ENCODE data around the gene SIRPD. TPM values are rescaled to one million over a fixed set of nuclear protein-coding genes. Genes with fewer than 3 reads are reported as not detected.
"Not testable (repeated sequence)": the region's sequence is repeated elsewhere in the genome, so short reads cannot be mapped to it uniquely, and the experiment has no call there.

Gene SIRPD
- not detected for polyA plus RNA-seq (2012; ENCODE audit: missing spikeins)

GRCh38 chr20:1557605-1558004, at the start of gene SIRPD:
SIRPD (minus strand) TSS chr20:1557705; CDS start chr20:1557653, 52 bp downstream.
- no peak for TF ChIP-seq TAF1 (IDR thresholded peaks at IDR 0.05; ENCODE audit: borderline replicate concordance, low read depth, low read length)
- no peak for TF ChIP-seq POLR2A (IDR thresholded peaks at IDR 0.05; ENCODE audit: low read depth, low read length)
- no peak for TF ChIP-seq POLR2AphosphoS5 (IDR thresholded peaks at IDR 0.05; ENCODE audit: low read depth, low read length)
- no peak for DNase-seq (ENCODE audit: insufficient read length)
- no peak for FAIRE-seq

GRCh38 chr20:1600736-1601135, 43.2 kb upstream of the SIRPD start:
- TF ChIP-seq POLR2AphosphoS5 (IDR thresholded peaks at IDR 0.05; ENCODE audit: low read depth, low read length) (no peak), POLR2A (IDR thresholded peaks at IDR 0.05; ENCODE audit: low read depth, low read length) (no peak), TAF1 (IDR thresholded peaks at IDR 0.05; ENCODE audit: borderline replicate concordance, low read depth, low read length) (no peak)
- DNase-seq (ENCODE audit: insufficient read length) (no peak), FAIRE-seq (no peak)

GRCh38 chr20:1595333-1595732, 37.8 kb upstream of the SIRPD start:
- FAIRE-seq = no peak
- no peak for DNase-seq (ENCODE audit: insufficient read length)
- no peak for TF ChIP-seq POLR2A (IDR thresholded peaks at IDR 0.05; ENCODE audit: low read depth, low read length)
- TF ChIP-seq POLR2AphosphoS5 (IDR thresholded peaks at IDR 0.05; ENCODE audit: low read depth, low read length) = no peak
- TF ChIP-seq TAF1 (IDR thresholded peaks at IDR 0.05; ENCODE audit: borderline replicate concordance, low read depth, low read length) = no peak

GRCh38 chr20:1588533-1589460, 31.3 kb upstream of the SIRPD start:
- DNase-seq (ENCODE audit: insufficient read length) (no peak), FAIRE-seq (no peak)
- no peak for TF ChIP-seq TAF1 (IDR thresholded peaks at IDR 0.05; ENCODE audit: borderline replicate concordance, low read depth, low read length)
- TF ChIP-seq POLR2AphosphoS5 (IDR thresholded peaks at IDR 0.05; ENCODE audit: low read depth, low read length) = no peak
- TF ChIP-seq POLR2A (IDR thresholded peaks at IDR 0.05; ENCODE audit: low read depth, low read length) = no peak

- DNase-seq (ENCODE audit: insufficient read length) (no peak), FAIRE-seq (no peak)
- no peak for TF ChIP-seq POLR2AphosphoS5 (IDR thresholded peaks at IDR 0.05; ENCODE audit: low read depth, low read length)
- TF ChIP-seq POLR2A (IDR thresholded peaks at IDR 0.05; ENCODE audit: low read depth, low read length) = no peak
- TF ChIP-seq TAF1 (IDR thresholded peaks at IDR 0.05; ENCODE audit: borderline replicate concordance, low read depth, low read length) = no peak
These were observed 30.5 kb upstream of the SIRPD start for GRCh38 chr20:1587781-1588532.

GRCh38 chr20:1579488-1579887, 22.0 kb upstream of the SIRPD start:
- no peak for TF ChIP-seq POLR2A (IDR thresholded peaks at IDR 0.05; ENCODE audit: low read depth, low read length)
- no peak for TF ChIP-seq TAF1 (IDR thresholded peaks at IDR 0.05; ENCODE audit: borderline replicate concordance, low read depth, low read length)
- TF ChIP-seq POLR2AphosphoS5 (IDR thresholded peaks at IDR 0.05; ENCODE audit: low read depth, low read length) = no peak
- DNase-seq (ENCODE audit: insufficient read length) = no peak
- FAIRE-seq = no peak

- no peak for DNase-seq (ENCODE audit: insufficient read length)
- peak; percentile 77 for FAIRE-seq
- TF ChIP-seq TAF1 (IDR thresholded peaks at IDR 0.05; ENCODE audit: borderline replicate concordance, low read depth, low read length) = no peak
- TF ChIP-seq POLR2A (IDR thresholded peaks at IDR 0.05; ENCODE audit: low read depth, low read length) = no peak
- TF ChIP-seq POLR2AphosphoS5 (IDR thresholded peaks at IDR 0.05; ENCODE audit: low read depth, low read length) = no peak
These were observed 20.4 kb upstream of the SIRPD start for GRCh38 chr20:1577906-1578305.

GRCh38 chr20:1577313-1577712, 19.8 kb upstream of the SIRPD start:
- not testable (repeated sequence) for FAIRE-seq; DNase-seq (ENCODE audit: insufficient read length)

- FAIRE-seq (no peak), DNase-seq (ENCODE audit: insufficient read length) (no peak)
- TF ChIP-seq TAF1 (IDR thresholded peaks at IDR 0.05; ENCODE audit: borderline replicate concordance, low read depth, low read length) (no peak), POLR2AphosphoS5 (IDR thresholded peaks at IDR 0.05; ENCODE audit: low read depth, low read length) (no peak), POLR2A (IDR thresholded peaks at IDR 0.05; ENCODE audit: low read depth, low read length) (no peak)
These were observed 19.1 kb upstream of the SIRPD start for GRCh38 chr20:1576641-1577040.

- not testable (repeated sequence) for FAIRE-seq; DNase-seq (ENCODE audit: insufficient read length)
These were observed 18.5 kb upstream of the SIRPD start for GRCh38 chr20:1576003-1576402.

GRCh38 chr20:1571583-1571982, 14.1 kb upstream of the SIRPD start:
- not testable (repeated sequence) for DNase-seq (ENCODE audit: insufficient read length); FAIRE-seq

- FAIRE-seq = no peak
These were observed 11.9 kb upstream of the SIRPD start for GRCh38 chr20:1569415-1569881.

More at GRCh38 chr20:1569415-1569881, 11.9 kb upstream of the SIRPD start:
- TF ChIP-seq POLR2A (IDR thresholded peaks at IDR 0.05; ENCODE audit: low read depth, low read length) = no peak
- no peak for TF ChIP-seq POLR2AphosphoS5 (IDR thresholded peaks at IDR 0.05; ENCODE audit: low read depth, low read length)
- no peak for TF ChIP-seq TAF1 (IDR thresholded peaks at IDR 0.05; ENCODE audit: borderline replicate concordance, low read depth, low read length)
- no peak for DNase-seq (ENCODE audit: insufficient read length)
